GM18868 (cell line): ENCODE results near the gene VRK2.

Source experiments
- ATAC-seq: cut with Tn5 transposase; IDR thresholded peaks from one replicate; pipeline ENCODE4 v1.9.1; 2021; ENCODE audit warnings: mild to moderate bottlenecking, moderate library complexity; ENCODE audit not compliant: unreplicated experiment

VRK2 gene

DNA sequence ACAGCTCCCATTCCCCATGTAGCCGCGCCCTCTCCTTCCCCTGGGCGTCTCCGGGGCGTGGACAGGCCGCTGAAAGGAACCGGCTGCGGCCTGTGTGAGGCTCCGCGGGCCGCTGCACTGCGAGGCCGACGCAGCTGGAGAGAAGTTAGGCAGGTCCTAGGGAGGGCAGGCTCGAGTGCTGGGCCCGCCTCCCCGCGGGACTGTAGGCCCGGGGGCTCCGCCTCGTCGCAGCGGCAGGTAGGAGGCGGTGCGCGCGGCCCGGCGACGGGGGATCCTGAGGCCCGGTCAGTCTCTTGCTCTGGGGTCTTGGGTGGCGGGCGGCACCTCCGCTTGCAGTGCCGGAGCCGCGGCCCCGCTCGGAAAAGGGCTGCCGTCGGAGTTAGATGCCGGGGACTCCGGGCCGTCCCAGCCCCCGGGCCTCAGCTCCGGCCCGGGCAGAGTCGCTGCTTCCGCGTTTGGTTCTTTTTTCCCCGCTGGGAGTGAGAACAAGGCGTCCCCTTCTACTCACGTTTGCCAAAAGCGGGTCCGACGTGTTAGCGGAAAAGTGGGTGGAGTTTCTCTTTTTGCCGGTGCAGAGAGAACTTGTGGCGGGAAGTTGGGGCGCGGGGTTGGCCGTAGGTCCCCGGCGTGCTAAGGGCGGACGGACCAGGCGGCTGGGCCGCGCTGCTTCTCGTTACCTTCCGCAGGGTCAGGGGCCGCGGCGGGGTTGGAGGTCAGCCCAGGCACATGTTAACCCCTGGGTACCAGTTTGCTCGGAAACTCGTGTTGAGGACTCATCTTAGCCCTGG is at the start of gene VRK2:
VRK2 (plus strand) TSS at position 222 of the 788 bp plus-strand sequence. CDS start 2,026 bp downstream, outside the sequence.
- ATAC-seq = peak; percentile 87

DNA sequence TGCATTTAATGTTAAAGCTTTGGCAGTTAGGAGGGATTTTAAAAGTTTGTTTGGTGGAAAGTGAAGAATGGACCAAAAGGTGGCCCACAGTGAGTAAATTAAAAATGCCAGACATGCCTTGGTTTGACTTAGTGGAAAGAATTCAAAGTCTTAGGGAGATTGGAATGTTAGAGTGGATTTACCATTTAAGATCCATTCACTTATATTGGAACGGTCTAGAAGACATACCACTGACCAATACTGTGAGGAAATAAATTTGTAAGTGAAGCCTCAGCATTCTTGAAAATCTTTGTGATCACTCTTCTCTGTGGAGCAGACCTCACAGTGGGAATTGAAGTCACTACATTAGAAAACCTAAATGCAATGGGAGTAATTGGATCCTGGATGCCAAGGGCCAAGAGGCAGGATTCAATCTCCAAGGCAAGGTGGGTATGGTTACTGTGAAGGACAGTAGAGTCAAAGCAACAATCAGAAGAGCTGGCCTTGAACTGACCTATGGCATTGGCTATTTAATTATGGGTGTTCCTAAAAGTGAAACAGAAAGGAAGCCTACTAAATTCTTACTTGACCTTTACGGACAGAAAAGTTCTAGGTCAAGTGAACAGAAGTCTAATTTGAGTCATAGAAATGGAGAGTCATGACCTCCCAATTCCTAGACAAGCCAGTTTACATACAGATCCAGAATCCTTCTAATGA is 40.2 kb upstream of the VRK2 start:
- no peak for ATAC-seq

DNA sequence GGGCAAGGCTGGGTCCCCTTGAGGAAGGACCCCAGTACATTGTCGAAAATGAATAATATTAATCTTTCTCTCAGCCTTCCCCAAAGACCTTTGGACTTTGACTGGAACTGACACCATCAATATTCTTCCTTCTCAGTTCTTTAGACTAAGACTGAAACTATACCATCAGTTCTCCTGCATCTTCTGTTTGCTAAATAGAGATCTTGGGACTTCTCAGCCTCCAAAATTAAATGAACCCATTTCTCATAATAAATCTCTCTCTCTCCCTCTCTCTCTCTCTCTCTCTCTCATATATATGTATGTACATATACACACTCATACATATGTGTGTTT is 39.7 kb upstream of the VRK2 start:
- no peak for ATAC-seq

DNA sequence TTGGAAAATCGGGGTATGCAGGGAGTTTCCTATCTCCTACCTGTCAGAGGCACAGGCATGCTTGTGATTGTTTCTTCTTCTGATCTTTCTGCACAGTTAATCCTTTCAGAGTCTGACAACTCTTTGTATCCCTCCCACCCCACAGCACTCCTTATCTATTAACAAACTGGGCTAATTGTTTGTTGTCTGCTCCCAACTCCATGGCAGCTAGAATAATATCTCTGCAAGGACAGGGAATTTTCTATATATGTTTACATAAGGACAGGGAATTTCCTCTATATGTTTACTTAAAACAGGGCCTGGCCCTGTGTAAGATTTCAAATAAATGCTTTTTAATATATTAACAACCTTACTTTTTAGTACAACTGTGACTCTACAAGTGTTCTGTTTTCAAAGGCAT is 36.0 kb upstream of the VRK2 start:
- ATAC-seq = no peak

DNA sequence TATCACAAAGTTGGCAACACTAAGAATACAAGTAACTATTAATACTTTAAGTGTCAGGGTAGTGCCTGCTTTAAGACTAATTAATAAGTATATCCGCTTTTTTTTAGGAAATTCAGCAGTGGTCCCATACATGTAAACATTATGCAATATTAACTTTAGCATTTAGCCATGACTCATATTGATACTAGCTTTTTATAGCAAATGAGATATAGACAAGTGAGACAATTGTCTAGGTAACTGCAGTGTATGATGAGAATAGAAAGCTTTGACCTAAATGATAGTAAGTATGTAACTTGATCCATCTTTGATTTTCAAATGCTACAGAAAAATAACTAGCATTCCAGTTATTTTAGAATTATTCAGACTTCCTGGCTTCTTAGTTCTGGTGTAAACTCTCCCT is 27.4 kb upstream of the VRK2 start:
- peak; percentile 68 for ATAC-seq

DNA sequence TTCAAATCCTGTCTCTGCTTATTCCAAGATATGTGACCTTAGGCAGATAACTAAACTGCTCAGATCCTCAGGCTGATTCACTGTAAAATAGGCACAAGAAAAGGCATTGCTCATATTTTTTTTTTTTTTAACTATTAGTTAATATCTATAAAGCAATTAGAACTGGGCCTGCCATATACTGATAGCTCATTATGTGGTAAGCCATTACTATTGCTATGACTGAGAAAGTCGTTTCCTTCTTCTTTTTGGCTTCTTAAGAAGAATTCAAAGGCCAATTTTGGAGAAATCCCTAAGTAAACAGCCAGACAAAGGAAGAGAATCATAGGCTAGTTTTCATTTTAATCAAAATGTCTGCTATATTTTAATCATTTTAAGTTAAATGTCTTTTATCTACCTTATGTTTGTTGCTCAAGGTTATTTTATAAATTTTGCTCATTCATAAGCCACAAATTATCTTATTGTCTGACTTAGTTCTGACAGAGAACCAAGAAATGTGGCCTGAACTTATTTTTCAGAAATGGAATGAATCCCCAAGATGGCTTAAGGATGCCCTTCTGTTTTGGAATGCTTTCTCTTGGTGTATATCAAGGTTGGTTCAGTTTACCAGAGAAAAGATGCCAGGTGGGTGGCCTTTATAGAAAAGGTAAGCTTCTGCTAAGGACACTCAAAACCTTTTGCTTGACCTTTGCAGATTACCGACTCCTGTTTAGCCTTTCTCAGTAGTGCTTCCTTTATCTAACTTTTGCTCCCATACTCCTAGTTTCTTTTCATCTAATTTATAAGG is 21.3 kb upstream of the VRK2 start:
- ATAC-seq = no peak

DNA sequence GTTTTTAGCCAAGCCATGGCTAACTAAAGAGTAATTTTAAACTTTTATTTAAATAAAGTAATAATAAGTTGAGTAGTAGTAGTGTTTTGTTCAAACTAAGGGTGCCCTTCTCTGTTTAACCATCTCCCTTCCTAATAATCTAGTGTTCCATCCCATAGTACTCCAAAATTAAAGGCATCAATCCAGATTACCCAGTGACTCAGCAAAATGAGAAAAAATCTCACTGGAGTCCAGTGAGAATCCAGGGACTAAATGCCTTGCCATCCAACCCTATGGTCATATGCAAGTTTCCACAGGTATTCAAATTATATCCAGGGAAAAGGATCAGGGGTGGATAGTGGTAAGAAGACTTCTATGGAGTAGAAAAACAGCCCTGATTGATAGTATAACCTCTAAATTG is 19.6 kb upstream of the VRK2 start:
- ATAC-seq = no peak

DNA sequence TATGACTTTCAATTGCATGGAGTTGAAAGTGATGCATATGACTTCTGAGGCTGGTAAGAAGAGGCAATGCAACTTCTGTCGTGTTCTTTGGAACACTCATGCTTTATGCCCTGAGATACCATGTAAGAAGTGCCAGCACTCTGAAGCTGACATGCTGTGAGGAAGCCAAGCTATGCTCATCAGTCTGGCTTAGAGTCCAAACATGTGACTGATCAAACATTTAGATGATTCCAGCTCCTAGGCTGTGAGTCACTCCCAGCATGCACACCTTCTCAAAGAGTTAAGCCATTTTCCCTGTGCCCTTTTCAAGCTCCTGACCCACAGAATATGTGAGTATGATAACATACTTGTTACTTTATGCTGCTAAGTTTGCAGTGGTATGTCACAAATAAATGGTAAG is 15.8 kb upstream of the VRK2 start:
- ATAC-seq = no peak

DNA sequence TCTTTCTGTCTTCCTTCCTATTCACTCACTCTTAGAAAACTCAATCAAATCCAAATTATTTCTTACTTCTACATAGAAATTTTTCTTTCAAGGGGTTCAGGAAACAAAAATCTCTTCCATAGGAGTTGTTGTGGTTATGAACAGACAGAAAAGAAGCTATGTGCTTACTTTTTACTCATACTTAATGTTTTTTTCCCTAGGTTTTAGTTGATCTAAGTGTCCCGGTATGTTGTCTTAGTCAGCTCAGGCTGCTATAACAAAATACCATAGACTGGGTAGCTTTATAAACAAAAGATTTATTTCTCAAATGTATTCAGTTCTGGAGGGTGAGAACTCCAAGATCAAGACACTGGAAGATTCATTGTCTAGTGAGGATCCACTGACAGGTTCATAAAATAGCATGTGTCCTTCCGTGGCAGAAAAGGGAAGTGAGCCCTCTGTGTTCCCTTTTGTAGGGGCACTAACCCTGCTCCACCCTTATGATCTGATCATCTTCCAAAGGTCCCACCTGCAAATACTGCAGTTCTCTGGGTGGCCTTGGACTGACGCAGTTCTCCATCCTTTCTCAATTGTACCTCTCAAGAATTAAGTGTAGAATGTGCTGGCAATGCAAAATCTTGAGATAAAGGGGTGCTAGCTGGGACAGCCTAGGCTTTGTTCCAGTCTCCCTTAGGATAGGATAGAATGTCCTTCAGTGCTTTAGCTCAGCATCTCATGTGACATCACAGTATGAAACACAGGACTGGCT is 14.4 kb upstream of the VRK2 start:
- ATAC-seq = peak; percentile 81

DNA sequence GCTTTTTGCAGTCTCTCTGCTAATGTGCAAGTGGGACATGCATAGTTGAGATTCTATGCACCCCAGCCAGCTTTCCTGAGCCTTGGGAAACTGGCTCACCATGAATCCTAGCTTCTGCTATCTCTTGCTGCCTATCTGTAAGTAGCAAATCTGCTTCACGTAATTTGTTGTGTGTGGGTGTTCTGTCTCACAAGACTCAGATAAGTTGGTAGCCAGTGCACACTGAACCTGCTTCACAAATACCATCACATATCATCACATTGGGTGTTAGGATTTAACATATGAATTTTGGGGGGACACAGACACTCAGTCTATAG is 13.9 kb upstream of the VRK2 start:
- ATAC-seq = no peak

DNA sequence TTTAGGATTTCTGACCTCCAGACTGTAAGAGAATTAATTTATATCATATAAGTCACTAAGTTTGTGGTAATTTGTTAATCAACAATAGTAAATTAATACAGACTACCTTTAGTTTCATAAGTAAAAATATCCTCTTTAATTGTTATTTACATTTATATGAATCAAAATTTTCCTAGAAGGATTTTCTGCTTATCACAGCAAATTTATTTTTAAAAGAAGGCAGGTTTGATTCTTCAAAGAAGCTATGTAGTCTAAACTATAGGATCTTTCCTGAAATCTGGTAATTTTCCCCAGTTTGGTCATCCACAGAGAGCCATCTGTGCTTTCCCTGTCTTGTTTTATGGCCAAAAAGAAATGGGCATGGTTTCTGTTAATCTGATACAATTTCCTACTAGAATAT is 13.1 kb upstream of the VRK2 start:
- ATAC-seq = no peak

DNA sequence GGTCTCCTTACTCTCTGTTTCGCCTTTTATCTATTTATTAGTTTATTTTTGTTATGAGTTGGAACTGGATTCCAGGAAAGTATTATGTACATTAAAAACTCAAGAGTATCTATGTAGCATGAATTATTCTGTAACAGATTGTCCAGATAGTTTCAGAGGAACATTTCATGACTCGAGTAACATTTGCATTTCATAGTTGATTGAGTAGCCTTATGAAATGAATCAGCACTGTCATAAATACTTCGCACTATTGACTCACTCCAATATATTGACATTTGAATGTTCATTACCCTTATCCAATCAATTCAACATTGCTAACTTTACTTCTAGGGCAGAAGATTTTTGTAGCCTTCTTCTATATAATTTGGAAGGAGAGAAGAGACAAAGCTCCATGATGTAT is 11.3 kb upstream of the VRK2 start:
- peak; percentile 69 for ATAC-seq

DNA sequence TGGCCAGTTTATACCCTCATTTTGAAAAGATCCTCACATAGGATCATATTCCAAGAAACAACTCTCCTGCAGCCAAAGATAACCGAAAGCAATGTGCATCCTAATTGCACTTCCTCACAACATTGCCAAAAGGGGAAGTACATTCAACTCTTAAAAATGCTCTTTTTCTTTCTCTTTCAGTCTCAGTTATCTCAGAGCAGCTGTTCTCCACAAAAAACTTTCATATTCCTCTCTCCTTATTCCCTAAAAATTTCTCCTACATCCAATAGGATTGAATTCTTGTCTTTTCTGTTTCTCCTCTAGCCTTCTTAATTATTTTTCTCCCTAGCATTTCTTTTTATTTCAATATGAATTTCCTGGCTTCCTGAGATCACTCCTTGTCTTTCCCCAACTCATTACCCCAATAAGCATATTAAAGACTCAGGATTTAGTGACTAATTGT is 7.4 kb upstream of the VRK2 start:
- peak; percentile 69 for ATAC-seq

DNA sequence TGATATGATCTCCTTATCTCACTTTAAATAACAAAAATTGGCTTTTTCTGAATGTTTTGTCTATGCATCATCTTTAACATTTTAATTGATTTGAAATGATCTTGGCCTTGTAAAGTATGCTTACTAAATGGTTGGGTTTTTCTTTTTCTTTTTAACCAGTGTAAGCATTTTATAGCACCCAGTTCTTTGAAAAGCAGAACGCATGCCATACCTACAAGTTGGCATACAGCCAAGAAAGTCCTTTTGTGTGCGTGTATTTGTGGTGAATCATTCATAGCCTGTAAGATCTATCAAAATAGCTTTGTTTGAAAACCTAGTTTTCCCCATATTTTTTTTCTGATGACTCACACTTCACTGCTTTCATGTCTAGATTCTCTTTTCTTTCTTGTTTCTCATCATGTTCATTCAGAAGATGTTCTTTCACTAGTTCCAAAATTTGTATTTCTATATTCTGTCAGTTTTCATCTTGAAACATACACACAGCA is 4.1 kb upstream of the VRK2 start:
- ATAC-seq = no peak

DNA sequence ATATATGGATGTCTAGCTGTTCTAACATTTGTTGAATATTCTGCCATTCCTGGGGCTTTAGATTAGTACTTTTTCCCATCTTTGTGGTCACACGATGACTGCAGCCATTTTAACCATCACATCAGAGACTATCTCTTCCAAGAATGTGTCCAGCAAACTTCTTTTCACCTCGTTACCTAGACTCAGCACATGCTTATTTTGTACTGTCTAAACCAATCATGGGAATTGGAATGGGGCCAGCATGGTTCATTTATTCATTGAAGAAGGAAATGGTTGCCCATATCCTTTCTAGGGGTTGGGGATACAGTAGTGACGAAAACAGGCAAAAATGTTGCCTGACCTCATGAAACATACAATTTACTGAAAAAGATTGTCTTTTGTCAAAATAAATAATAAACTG is 2.5 kb upstream of the VRK2 start:
- ATAC-seq = no peak

DNA sequence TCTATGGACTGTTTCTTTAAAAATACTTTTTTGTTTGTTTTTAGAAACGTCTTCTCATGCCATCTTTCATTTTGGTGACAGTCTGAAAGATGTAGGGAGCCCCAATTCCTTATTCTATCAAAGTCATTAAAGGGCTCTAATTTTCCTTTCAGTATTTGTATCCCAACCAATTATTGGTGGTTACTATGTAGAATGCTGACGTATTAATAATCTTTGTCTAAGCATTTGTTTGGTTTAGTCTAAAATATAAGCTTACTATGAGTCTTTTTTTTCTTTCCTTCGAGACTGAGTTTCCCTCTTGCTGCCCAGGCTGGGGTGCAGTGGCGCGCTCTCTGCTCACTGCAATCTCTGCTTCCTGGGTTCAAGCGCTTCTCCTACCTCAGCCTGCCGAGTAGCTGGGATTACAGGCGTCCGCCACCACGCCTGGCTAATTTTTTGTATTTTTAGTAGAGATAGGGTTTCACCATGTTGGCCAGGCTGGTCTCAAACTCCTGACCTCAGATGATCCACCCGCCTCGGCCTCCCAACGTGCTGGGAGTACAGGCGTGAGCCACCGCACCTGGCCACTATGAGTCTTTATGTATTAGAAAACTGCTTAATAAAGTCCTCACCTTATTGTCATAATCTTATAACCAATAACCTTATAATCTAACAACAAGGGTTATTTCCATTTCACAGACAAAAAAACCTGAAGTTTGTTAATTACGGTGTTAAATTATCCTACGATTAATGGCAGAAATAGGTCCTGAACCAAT is 849 bp upstream of the VRK2 start:
- ATAC-seq = no peak

DNA sequence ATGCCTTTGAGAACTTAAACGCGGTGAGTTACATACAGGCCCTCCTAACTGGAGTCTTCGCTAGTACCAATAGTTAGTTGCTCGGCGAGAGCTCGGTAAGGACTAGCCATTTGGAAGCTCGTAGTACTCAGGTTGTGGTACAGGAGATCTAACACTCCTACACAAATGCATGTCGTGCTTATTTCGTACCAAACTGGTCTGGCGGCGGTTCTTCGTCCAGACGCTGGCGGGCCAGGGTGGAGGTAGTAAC is 346 bp upstream of the VRK2 start:
- no peak for ATAC-seq

DNA sequence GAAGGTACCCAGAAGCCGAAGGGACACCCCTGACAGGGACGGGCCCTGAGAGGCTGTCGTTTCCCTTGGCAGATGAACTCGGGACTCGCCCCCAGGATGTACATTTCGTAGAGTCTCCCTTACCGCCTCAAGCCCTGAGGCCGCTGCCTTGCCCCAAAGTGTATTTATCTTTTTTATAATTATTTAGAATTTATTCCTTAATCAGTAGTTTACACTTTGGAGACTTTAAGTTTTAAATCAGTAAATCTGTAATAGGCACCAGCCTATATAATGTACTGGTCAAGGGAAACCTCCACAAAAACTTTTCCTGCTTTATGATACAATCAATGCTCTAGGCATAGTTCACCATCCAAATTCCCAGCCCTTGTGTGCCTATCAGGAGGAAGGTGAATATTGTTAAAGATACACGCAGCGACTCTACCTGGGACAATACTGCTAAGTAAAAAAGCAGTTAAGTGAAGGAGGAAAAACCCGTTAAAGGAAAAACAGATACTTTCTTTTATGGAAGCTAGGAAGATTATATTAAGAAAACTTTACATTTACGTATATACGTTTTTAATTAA is 848 bp downstream of the VRK2 start:
- peak; percentile 47 for ATAC-seq

DNA sequence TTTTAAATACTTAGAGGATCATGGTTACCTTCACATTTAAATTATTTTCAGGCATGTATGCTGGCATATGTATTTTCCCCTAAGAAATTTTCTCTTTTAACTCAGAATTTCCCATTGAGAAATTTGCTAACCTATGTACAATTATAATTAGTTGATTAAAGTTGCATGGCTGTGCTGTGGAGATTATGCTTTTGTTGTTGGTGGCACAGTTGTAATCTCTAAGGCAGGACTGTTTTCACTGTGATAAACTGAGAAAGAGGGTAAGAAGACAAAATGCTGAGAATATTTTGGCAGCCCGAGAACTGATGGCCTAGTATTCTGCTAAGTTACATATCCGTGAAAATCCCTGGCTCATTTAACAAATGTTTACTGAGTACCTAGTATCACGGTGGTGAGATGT is 1.4 kb downstream of the VRK2 start:
- ATAC-seq = no peak

DNA sequence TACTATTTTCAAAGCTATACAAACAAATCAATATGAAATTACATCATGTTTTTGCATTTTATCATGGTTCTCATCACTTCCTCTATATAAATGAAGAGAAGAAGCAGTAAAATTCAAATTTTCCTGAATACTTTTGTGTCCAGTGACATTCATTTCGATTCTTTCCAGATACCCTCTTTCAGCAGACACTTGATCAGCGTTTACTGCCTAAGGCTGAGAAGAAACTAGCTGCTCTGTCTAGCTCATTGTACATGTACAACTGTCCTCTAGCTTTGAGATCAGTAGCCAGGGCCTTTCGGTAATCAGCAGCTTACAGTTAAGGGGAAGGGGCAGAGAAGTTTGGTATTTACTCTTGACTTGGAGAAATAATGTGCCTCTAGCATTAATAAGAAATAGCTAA is 4.8 kb downstream of the VRK2 start:
- ATAC-seq = no peak
